ENCODE measurements around the gene CPSF3.

DNA sequence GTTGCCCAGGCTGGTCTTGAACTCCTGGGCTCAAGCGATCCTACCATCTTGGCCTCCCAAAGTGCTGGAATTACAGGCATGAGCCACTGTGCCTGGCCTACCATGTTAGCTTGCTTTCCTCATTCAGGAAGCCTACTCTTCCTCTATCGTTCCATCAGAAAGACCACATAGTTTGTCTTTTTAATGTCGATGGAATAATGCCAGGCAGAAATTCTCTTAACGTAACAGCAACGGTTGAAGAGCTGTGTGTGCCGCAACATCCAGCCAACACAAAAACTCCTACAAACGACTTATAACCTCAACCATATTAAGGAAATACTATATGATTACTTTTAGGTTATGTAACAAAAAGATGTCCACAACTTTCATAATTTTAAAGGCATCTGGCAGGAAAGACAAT is 10.7 kb upstream of the CPSF3 start:
- no peak for TF ChIP-seq EZH2 (IDR thresholded peaks at IDR 0.05)
- TF ChIP-seq YY1 (IDR thresholded peaks at IDR 0.05; ENCODE audit: extremely low read depth, insufficient replicate concordance, low read depth, low read length), result no peak

Measured in HCT116 (cell line).